Activated T-helper 17 cell treated with anti-CD3 and anti-CD28 coated beads, Interleukin-2, amount 50 U/mL, for 72 hours (primary cell): ENCODE measurements around the gene AKAP14. TPM values are rescaled to one million over a fixed set of nuclear protein-coding genes. Genes with fewer than 3 reads are reported as not detected.
"Not testable (repeated sequence)": the region's sequence is repeated elsewhere in the genome, so short reads cannot be mapped to it uniquely, and the experiment has no call there.

ENCODE experiments used
- ATAC-seq: fragments of 150-1000 bp; cut with Tn5 transposase; replicated peaks from 2 replicates; pipeline ENCODE4 v1.10.0; 2021; ENCODE audit warnings: mild to moderate bottlenecking, moderate library complexity
- H3K27ac Mint-ChIP-seq: one replicate; pipeline ENCODE4 v1.8.0; 2022; ENCODE audit warnings: mixed read lengths
- H3K27me3 Mint-ChIP-seq: one replicate; pipeline ENCODE4 v1.8.0; 2022; ENCODE audit warnings: mixed read lengths
- H3K36me3 Mint-ChIP-seq: one replicate; pipeline ENCODE4 v1.8.0; 2022; ENCODE audit warnings: low read depth, mild to moderate bottlenecking, mixed read lengths
- H3K4me1 Mint-ChIP-seq: one replicate; pipeline ENCODE4 v1.8.0; 2022; ENCODE audit warnings: mixed read lengths
- H3K4me3 Mint-ChIP-seq: one replicate; pipeline ENCODE4 v1.8.0; 2022; ENCODE audit warnings: mild to moderate bottlenecking, mixed read lengths
- H3K9me3 Mint-ChIP-seq: one replicate; pipeline ENCODE4 v1.8.0; 2022; ENCODE audit warnings: mixed read lengths
- total RNA-seq, 2 donors: library from RNA; stranded (reverse); gene quantifications; one replicate each; pipeline ENCODE4 v1.2.3, GENCODE V29; 2022

AKAP14 gene
- total RNA-seq, 2 donors from 2014 or later = not detected

GRCh38 chrX:119954374-119954773 lies 58.7 kb downstream of the AKAP14 start:
- Mint-ChIP-seq H3K36me3 (no peaks in the 10 kb centered on the region), H3K27me3 (peaks cover 11% of the 10 kb centered on the region), H3K4me1 (no peaks in the 10 kb centered on the region), H3K27ac (no peak overlapping the region), H3K9me3 (no peaks in the 10 kb centered on the region), H3K4me3 (no peak overlapping the region)
- ATAC-seq = no peak

DNA sequence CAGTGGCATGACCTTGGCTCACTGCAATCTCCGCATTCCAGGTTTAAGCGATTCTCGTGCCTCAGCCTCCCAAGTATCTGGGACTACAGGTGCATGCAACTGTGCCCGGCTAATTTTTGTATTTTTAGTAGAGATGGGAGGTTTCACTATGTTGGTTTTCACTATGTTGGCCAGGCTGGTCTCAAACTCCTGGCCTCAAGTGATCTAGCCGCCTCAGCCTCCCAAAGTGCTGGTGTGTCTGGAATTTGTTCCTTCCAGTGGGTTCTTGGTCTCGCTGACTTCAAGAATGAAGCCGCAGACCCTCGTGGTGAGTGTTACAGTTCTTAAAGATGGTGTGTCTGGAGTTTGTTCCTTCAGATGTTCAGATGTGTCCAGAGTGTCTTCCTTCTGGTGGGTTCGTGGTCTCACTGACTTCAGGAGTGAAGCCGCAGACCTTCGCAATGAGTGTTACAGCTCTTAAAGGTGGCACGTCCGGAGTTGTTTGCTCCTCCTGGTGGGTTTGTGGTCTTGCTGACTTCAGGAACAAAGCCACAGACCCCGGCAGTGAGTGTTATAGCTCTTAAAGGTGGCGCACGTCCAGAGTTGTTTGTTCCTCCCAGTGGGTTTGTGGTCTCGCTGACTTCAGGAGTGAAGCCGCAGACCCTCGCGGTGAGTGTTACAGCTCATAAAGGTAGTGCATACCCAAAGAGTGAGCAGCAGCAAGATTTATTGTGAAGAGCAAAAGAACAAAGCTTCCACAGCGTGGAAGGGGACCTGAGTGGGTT lies 60.3 kb downstream of the AKAP14 start:
- H3K27ac Mint-ChIP-seq = peak overlapping the region; percentile 28
- H3K36me3 Mint-ChIP-seq, H3K4me1 Mint-ChIP-seq, H3K9me3 Mint-ChIP-seq: not testable (repeated sequence)
- peak; percentile 66 for ATAC-seq
- peaks cover 17% of the 10 kb centered on the region for H3K27me3 Mint-ChIP-seq
- H3K4me3 Mint-ChIP-seq = peak overlapping the region; percentile 16

DNA sequence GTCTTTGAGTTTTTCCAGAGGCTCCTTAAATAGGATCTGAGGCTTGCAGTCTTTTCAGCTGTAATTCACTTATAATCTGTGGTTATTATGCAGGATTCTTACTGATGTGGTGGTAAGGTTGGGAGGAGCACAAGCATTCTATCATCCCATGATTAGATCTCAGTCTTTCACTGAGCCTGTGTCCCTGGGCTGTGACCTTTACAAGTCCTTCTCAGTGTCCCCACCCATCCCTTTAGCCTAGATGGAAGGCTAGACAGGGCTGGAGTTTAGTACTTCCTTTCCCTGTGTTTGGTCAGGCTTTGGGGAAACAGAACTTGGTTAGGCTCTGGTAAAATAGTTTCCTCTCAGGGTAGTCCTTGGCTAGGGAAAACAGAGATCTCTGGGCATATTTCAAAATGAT lies 64.9 kb downstream of the AKAP14 start:
- H3K27ac Mint-ChIP-seq = no peak overlapping the region
- H3K4me1 Mint-ChIP-seq = no peaks in the 10 kb centered on the region
- H3K27me3 Mint-ChIP-seq = peaks cover 17% of the 10 kb centered on the region
- H3K36me3 Mint-ChIP-seq = no peaks in the 10 kb centered on the region
- no peaks in the 10 kb centered on the region for H3K9me3 Mint-ChIP-seq
- H3K4me3 Mint-ChIP-seq = no peak overlapping the region
- ATAC-seq = no peak

DNA sequence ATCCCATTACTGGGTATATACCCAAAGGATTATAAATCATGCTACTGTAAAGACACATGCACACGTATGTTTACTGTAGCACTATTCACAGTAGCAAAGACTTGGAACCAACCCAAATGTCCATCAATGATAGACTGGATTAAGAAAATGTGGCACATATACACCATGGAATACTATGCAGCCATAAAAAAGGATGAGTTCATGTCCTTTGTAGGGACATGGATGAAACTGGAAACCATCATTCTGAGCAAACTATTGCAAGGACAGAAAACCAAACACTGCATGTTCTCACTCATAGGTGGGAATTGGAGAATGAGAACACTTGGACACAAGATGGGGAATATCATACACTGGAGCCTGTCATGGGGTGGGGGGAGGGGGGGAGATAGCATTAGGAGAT lies 71.1 kb downstream of the AKAP14 start:
- not testable (repeated sequence) for ATAC-seq, H3K27ac Mint-ChIP-seq, H3K4me1 Mint-ChIP-seq, H3K4me3 Mint-ChIP-seq, H3K36me3 Mint-ChIP-seq, H3K9me3 Mint-ChIP-seq, H3K27me3 Mint-ChIP-seq

Other genes with a start within 250 kb of the AKAP14 start
- gene SEPTIN6, start 202.7 kb upstream of the AKAP14 start, total RNA-seq = 100 to 1,000 TPM; 171 to 204 TPM
- under 1 TPM in 1 of 2 donors, not detected in 1; 0.26 TPM for gene SOWAHD, start 137.3 kb upstream of the AKAP14 start, total RNA-seq
- gene RPL39, start 104.3 kb upstream of the AKAP14 start, total RNA-seq = 1,000 to 10,000 TPM; 2,393 to 3,257 TPM
- gene UPF3B, start 42.9 kb upstream of the AKAP14 start, total RNA-seq = 10 to 100 TPM; 19.3 to 19.4 TPM
- gene RNF113A, start 24.2 kb upstream of the AKAP14 start, total RNA-seq = 10 to 100 TPM; 22.3 to 25.2 TPM
- gene NDUFA1, start 24.1 kb upstream of the AKAP14 start, total RNA-seq = 10 to 100 TPM; 70.5 to 96.5 TPM
- 10 to 100 TPM; 10.1 to 10.8 TPM for gene NKAP, start 47.9 kb downstream of the AKAP14 start, total RNA-seq
- gene RHOXF2B, start 181.8 kb downstream of the AKAP14 start, total RNA-seq = not detected
- gene RHOXF1, start 220.0 kb downstream of the AKAP14 start, total RNA-seq = under 1 TPM in 1 of 2 donors, not detected in 1; 0.37 TPM